ENCODE results near the gene MCMBP.

DNA sequence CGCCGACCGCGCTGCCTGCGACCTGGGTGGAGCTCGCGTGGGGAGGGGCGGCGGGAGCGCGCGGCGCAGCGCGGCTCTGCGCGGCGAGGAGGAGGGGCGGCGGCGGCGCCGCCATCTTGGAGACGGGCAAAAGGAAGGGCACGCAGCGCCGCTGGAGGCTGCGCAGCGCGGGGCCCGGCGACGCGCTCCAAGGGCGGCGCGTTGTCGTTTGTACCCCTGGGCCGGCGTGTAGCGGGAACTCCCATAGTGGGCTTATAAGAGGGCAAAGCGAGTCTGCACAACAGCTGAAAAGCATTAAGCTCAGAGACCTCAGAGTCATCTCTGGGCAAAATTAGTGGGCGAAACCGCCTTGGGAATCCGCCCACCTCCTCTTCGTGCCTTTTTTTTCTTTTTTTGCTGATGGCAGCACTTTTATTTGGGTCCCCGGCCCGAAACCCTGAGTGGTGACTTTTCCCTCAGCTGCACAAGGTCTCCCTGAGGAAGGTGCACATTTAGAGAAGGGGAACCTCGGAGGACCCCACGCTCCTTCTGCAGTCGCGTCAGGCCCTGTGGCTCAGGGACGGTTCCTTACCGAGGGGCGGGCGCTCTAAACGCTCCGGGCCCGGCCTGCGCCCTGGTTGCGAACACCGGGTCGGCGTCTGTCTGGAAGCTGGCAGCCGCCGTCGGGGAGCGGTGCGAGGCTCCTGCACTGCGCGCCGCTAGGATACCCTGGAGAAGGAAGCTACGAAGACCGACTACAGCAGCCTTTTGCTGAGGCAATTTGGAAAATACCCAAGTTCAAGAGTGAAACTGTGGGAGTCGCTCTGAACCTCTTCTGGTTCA lies 428 bp upstream of the MCMBP start:
- TF ChIP-seq, protein P1, sequence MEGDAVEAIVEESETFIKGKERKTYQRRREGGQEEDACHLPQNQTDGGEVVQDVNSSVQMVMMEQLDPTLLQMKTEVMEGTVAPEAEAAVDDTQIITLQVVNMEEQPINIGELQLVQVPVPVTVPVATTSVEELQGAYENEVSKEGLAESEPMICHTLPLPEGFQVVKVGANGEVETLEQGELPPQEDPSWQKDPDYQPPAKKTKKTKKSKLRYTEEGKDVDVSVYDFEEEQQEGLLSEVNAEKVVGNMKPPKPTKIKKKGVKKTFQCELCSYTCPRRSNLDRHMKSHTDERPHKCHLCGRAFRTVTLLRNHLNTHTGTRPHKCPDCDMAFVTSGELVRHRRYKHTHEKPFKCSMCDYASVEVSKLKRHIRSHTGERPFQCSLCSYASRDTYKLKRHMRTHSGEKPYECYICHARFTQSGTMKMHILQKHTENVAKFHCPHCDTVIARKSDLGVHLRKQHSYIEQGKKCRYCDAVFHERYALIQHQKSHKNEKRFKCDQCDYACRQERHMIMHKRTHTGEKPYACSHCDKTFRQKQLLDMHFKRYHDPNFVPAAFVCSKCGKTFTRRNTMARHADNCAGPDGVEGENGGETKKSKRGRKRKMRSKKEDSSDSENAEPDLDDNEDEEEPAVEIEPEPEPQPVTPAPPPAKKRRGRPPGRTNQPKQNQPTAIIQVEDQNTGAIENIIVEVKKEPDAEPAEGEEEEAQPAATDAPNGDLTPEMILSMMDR (IDR thresholded peaks at IDR 0.05), result no peak
- TF ChIP-seq POLR2A (IDR thresholded peaks at IDR 0.05), result no peak
- peak in 2 of 3 donors; percentile 1 to 13 for TF ChIP-seq POLR2AphosphoS5 (IDR thresholded peaks at IDR 0.05)
